B cell (primary cell): ENCODE data around the gene M1AP. TPM values are rescaled to one million over a fixed set of nuclear protein-coding genes. Genes with fewer than 3 reads are reported as not detected.

ENCODE experiments used
- ATAC-seq: fragments of 200-7000 bp; cut with Tn5 transposase; one replicate; pipeline ENCODE4 v1.10.0; 2021; ENCODE audit warnings: low read depth, mild to moderate bottlenecking, moderate number of reproducible peaks, moderate library complexity
- CTCF ChIA-PET: fragments of 350-600 bp; sonication (Branson Sonifier 250); formaldehyde crosslinking; loops from one replicate; lab custom pipeline; 2021; ENCODE audit warnings: antibody characterized with exemption, inconsistent platforms; lab: Charles Lee
- POLR2A ChIA-PET: fragments of 350-600 bp; sonication (Branson Sonifier 250); formaldehyde crosslinking; loops from one replicate; lab custom pipeline; 2021; ENCODE audit warnings: antibody characterized with exemption; lab: Charles Lee
- DNase-seq: peaks from one replicate; pipeline ENCODE4 v3.0.0; 2013
- H2AFZ ChIP-seq: 2 replicates; pipeline ENCODE4 v1.6.1; 2012; ENCODE audit warnings: mild to moderate bottlenecking, low read depth, low read length; ENCODE audit not compliant: insufficient read depth, poor library complexity, severe bottlenecking
- H3K27ac ChIP-seq, 2 donors: 1 replicate in 1 of 2; 2 replicates in 1 of 2; pipeline ENCODE4 v1.5.1; 2012 to 2013; ENCODE audit warnings: low read length in 2 of 2, mild to moderate bottlenecking in 2 of 2, moderate library complexity in 1 of 2
- H3K27me3 ChIP-seq, 4 experiments: fragments of 200-600 bp in 1 of 4; sonication (generic) in 1 of 4; replicated peaks in 1 of 4; 1 replicate in 2 of 4; 2 replicates in 2 of 4; pipeline versions ENCODE4 v1.6.1 to v1.7.0; 2013 to 2016; ENCODE audit warnings: low read length in 3 of 4, mild to moderate bottlenecking in 2 of 4, mixed read lengths in 1 of 4, moderate library complexity in 1 of 4; ENCODE audit not compliant: insufficient read depth in 4 of 4, control insufficient read depth in 3 of 4; ENCODE audit errors: control extremely low read depth in 1 of 4
- H3K36me3 ChIP-seq, 2 experiments: replicated peaks in 1 of 2; 1 replicate in 1 of 2; 2 replicates in 1 of 2; pipeline versions ENCODE4 v1.6.1 to v1.7.1; 2013; ENCODE audit warnings: low read length in 1 of 2; ENCODE audit not compliant: insufficient read depth in 2 of 2, control insufficient read depth in 1 of 2; ENCODE audit errors: control extremely low read depth in 1 of 2, extremely low read depth in 1 of 2
- H3K4me1 ChIP-seq, 2 donors: fragments of 200-600 bp in 1 of 2; sonication (generic) in 1 of 2; 1 replicate in 1 of 2; 2 replicates in 1 of 2; pipeline versions ENCODE4 v1.5.1 to v1.6.1; 2013 to 2017; ENCODE audit warnings: low read length in 2 of 2; ENCODE audit not compliant: control insufficient read depth in 2 of 2, insufficient read depth in 2 of 2
- H3K4me2 ChIP-seq: replicated peaks from 2 replicates; pipeline ENCODE3; 2012; ENCODE audit warnings: mild to moderate bottlenecking, low read depth, low read length; ENCODE audit not compliant: poor library complexity, severe bottlenecking
- H3K4me3 ChIP-seq, 5 experiments: fragments of 200-600 bp in 1 of 5; sonication (generic) in 1 of 5; 1 replicate in 3 of 5; 2 replicates in 2 of 5; pipeline versions ENCODE4 v1.5.1 to v1.7.0; 2011 to 2016; ENCODE audit warnings: low read length in 4 of 5, mild to moderate bottlenecking in 4 of 5, low read depth in 2 of 5, control low read depth in 1 of 5, moderate library complexity in 1 of 5; ENCODE audit not compliant: insufficient read depth in 1 of 5; ENCODE audit errors: control extremely low read depth in 1 of 5, extremely low read depth in 1 of 5
- H3K79me2 ChIP-seq: fragments of 200-600 bp; sonication (generic); one replicate; pipeline ENCODE4 v1.6.0; 2016; ENCODE audit warnings: low read length; ENCODE audit not compliant: control insufficient read depth, insufficient read depth
- H3K9ac ChIP-seq: fragments of 200-600 bp; sonication (generic); 2 replicates; pipeline ENCODE4 v1.6.1; 2017; ENCODE audit warnings: mild to moderate bottlenecking, low read length, moderate library complexity
- H3K9me3 ChIP-seq, 3 donors: one replicate each; pipeline versions ENCODE4 v1.6.1 to v1.7.1; 2013; ENCODE audit warnings: low read length in 2 of 3; ENCODE audit not compliant: control insufficient read depth in 2 of 3, insufficient read depth in 1 of 3; ENCODE audit errors: control extremely low read depth in 1 of 3
- H4K20me1 ChIP-seq: 2 replicates; pipeline ENCODE4 v1.6.0; 2012; ENCODE audit warnings: mild to moderate bottlenecking, low read length; ENCODE audit not compliant: insufficient read depth, control insufficient read depth, poor library complexity, severe bottlenecking
- H3K27ac Mint-ChIP-seq: one replicate; pipeline ENCODE4 v1.8.0; 2021; ENCODE audit warnings: mixed read lengths
- H3K27me3 Mint-ChIP-seq: one replicate; pipeline ENCODE4 v1.8.0; 2021; ENCODE audit warnings: mixed read lengths
- H3K4me1 Mint-ChIP-seq: one replicate; pipeline ENCODE4 v1.8.0; 2021; ENCODE audit warnings: mixed read lengths
- H3K4me3 Mint-ChIP-seq: one replicate; pipeline ENCODE4 v1.8.0; 2021; ENCODE audit warnings: mixed read lengths
- H3K9me3 Mint-ChIP-seq: one replicate; pipeline ENCODE4 v1.8.0; 2022; ENCODE audit warnings: mixed read lengths; ENCODE audit not compliant: insufficient read depth
- EZH2 ChIP-seq: IDR thresholded peaks from 2 replicates; pipeline ENCODE4 v1.6.1; 2012; ENCODE audit warnings: borderline replicate concordance, low read depth, mild to moderate bottlenecking, moderate library complexity, low read length; ENCODE audit not compliant: insufficient read depth, poor library complexity, severe bottlenecking
- WGBS: methylation state at CpG from one replicate; pipeline ENCODE4 v1.1.5; 2013; ENCODE audit warnings: missing lambda C conversion rate; ENCODE audit not compliant: insufficient coverage; 5-methylcytosine and 5-hydroxymethylcytosine counted together
- intact Hi-C: fragments of 100-400 bp; cut with micrococcal nuclease; formaldehyde crosslinking; loops from one replicate; pipeline ENCODE4 v1.10.0; 2022
- polyA plus RNA-seq: library from polyadenylated mRNA; depleted of rRNA; stranded (reverse); fragments of >200 nt; gene quantifications from 2 replicates; pipeline ENCODE4 v1.2.3, GENCODE V29; 2012
- total RNA-seq, 2 donors: library from RNA; stranded (reverse); fragments of 120-200 nt in 1 of 2; gene quantifications; 1 replicate in 1 of 2; 2 replicates in 1 of 2; pipeline versions ENCODE4 v1.2.3 to v1.2.4, GENCODE V29; 2013 to 2022
- TF ChIP-seq, protein P1 (sequence below): fragments of 200-600 bp; IDR thresholded peaks from one replicate; pipeline ENCODE4 v1.8.0; 2022; ENCODE audit warnings: antibody characterized with exemption, mild to moderate bottlenecking

Gene M1AP
- total and polyA plus RNA-seq, 2 donors (not counting 1 experiment from before 2014, with no cell fraction given), result 0.15 TPM; not detected in 1

GRCh38 chr2:74544634-74545033 lies 103.5 kb downstream of the M1AP start:
- Histone ChIP-seq H3K9me3 (no peaks in the 10 kb centered on the region), H3K27ac (no peak overlapping the region), H3K27me3 (peaks cover 0 to 24% (median 16%) of the 10 kb centered on the region in 4 experiments), H3K36me3 (no peaks in the 10 kb centered on the region), H3K4me1 (peaks cover 17 to 21% of the 10 kb centered on the region in 2 donors), H3K4me3 (no peak overlapping the region), H3K9ac (no peak overlapping the region), H2AFZ (no peak overlapping the region), H4K20me1 (no peaks in the 10 kb centered on the region), H3K79me2 (no peaks in the 10 kb centered on the region), H3K4me2 (no peak overlapping the region)
- intact Hi-C loops, result no loop called here
- no peak for ATAC-seq
- 92% methylated on average over 3 of the region's 3 CpGs for WGBS
- H3K27ac Mint-ChIP-seq, result no peak overlapping the region
- no peak overlapping the region for H3K4me3 Mint-ChIP-seq
- ChIA-PET POLR2A (interaction anchor here (1.3 to 1.6 kb wide), 2 partner anchors 13 to 19 kb away, joined by 3 read pairs; partner anchors contain the start of gene DQX1), CTCF (interaction anchor here (0.8 to 3.8 kb wide), 10 partner anchors 11 to 72 kb away, joined by 3 to 22 read pairs (median 3); partner anchors contain the start of genes AUP1, CCDC142, HTRA2 and MRPL53)
- no peak for DNase-seq
- no peaks in the 10 kb centered on the region for H3K9me3 Mint-ChIP-seq
- TF ChIP-seq EZH2, result no peak
- TF ChIP-seq, protein P1, sequence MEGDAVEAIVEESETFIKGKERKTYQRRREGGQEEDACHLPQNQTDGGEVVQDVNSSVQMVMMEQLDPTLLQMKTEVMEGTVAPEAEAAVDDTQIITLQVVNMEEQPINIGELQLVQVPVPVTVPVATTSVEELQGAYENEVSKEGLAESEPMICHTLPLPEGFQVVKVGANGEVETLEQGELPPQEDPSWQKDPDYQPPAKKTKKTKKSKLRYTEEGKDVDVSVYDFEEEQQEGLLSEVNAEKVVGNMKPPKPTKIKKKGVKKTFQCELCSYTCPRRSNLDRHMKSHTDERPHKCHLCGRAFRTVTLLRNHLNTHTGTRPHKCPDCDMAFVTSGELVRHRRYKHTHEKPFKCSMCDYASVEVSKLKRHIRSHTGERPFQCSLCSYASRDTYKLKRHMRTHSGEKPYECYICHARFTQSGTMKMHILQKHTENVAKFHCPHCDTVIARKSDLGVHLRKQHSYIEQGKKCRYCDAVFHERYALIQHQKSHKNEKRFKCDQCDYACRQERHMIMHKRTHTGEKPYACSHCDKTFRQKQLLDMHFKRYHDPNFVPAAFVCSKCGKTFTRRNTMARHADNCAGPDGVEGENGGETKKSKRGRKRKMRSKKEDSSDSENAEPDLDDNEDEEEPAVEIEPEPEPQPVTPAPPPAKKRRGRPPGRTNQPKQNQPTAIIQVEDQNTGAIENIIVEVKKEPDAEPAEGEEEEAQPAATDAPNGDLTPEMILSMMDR, result peak; percentile 21
- peaks cover 13% of the 10 kb centered on the region for H3K4me1 Mint-ChIP-seq
- H3K27me3 Mint-ChIP-seq, result peaks cover 13% of the 10 kb centered on the region

- CTCF ChIA-PET, result interaction anchor here (0.7 to 3.8 kb wide), 3 partner anchors 30 to 862 kb away, joined by 4 to 22 read pairs (median 4); no protein-coding TSS in a partner anchor
- H3K4me3 ChIP-seq, result no peak overlapping the region
- no peaks in the 10 kb centered on the region for H3K9me3 ChIP-seq
- intact Hi-C loops, result no loop called here
- TF ChIP-seq, protein P1, result no peak
- TF ChIP-seq EZH2, result no peak
- no peak overlapping the region for H3K27ac ChIP-seq
- H3K4me2 ChIP-seq, result no peak overlapping the region
- H3K9ac ChIP-seq, result no peak overlapping the region
- peaks cover 0 to 9% (median 5%) of the 10 kb centered on the region in 4 experiments for H3K27me3 ChIP-seq
- Mint-ChIP-seq H3K9me3 (no peaks in the 10 kb centered on the region), H3K27me3 (peaks cover 7% of the 10 kb centered on the region), H3K4me3 (no peak overlapping the region), H3K27ac (no peak overlapping the region), H3K4me1 (peaks cover 21% of the 10 kb centered on the region)
- no peaks in the 10 kb centered on the region for H3K36me3 ChIP-seq
- no peak overlapping the region for H2AFZ ChIP-seq
- H3K79me2 ChIP-seq, result no peaks in the 10 kb centered on the region
- no peaks in the 10 kb centered on the region for H4K20me1 ChIP-seq
- no peak for DNase-seq
- WGBS, result no CpG with 5 or more reads among the region's 1 CpG
- peaks cover 19 to 25% of the 10 kb centered on the region in 2 donors for H3K4me1 ChIP-seq
- no peak for ATAC-seq
- POLR2A ChIA-PET, result interaction anchor here (0.7 kb wide), 1 partner anchor 35 kb away, joined by 5 read pairs; no protein-coding TSS in a partner anchor
Measured at GRCh38 chr2:74542978-74543377, 105.2 kb downstream of the M1AP start.
